NCI-H1092 (cell line): ENCODE measurements around the gene MOGAT3.

ENCODE experiments used
- DNase-seq: peaks from one replicate; lab custom pipeline; 2025; lab: John Stamatoyannopoulos, UW

The MOGAT3 gene

DNA sequence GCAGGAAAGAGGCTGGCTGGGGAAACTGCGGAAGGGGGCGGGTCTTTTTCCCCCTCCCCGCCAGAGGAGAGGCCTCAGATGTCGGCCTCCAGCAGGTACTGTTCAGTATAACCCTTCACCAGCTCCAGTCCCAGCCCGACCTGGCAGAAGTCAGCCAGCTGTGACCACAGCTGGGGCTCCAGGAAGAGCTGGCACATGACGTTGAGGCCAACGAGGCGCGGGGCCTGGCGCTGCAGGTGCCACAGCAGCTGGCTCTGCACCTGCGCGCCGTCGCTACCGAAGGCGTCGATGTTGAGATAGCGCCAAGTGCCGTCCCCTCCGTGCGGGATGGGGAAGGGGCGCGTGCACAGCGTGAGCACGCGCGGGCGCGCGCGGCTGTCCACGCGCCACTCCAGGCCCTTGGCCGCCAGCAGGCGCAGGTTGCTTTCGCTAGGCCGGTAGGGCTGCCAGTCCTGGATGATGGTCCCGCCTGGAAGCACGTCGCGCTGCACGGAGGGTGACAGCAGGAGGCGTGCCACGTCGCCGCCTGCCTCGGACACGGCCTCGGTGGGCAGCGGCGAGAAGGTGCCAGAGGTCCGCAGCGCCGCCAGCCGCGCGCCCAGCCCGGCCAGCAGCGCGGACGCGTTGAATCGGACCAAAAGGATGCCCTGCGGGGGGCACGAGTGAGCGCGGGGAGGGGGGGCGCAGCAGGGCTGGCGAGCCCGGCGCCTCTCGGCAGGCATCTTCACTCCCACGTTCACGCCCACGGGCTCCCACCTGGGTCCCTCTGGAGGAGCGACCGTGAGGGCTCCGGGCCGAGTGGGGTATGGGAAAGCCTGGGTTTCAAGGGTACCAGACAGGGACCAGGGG is 28.6 kb downstream of the MOGAT3 start:
- peak; percentile 53 for DNase-seq

DNA sequence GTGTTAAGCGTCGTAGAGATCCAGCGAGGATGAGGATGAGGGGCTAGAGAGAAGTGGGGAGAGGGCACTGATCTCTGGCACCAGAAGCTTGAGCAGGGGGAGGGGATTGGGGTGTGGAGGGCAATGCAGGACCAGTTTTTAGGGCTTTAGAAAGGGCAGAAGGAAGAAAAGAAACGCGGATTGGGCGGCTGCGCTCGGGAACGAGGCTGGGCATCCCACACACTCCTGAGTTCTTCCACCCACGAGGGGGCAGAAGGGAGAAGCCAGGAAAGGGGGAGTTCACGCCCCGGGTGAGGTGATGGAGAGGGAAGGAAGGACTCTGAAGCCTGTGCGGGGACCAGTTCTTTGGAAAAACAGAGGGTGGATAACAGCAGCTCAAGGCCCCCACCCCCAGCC is 29.4 kb downstream of the MOGAT3 start:
- no peak for DNase-seq

DNA sequence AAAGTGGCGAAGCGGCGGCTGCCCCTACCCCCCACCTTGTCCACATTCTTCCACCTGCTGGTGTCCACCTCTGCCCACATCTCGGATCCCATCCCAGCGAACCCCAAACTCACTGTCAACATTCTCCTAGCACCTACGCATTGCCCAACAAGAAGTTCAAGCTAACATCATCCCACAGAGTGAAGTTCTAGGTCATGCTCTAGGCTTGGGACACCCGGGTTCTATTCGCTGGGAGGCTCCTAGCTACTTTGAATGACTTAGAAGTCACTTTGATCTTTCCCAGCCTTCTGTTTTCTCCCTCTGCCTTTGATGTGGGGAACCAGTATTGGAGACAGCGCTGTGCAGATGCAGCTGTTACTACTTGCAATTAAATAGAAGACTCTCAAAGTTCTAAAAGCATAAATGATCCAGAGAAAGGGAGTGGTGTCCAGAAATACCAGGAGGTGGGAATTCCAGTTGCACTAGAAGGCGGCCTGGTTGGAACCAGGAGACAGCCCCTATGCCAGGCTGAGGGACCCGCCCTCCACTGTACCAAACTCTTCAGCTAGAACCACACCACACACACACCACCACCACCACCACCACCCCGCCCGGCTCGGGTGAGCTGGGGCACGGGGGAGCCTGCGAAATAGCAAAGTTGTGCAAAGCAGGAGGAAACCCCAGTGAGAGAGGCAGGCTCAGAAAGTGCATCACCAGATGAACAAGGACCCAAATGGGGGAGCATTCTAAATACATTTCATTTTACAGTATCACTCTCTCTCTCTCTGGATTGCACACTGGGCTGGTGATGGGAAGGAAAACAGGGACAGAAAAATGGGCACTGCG is 30.0 kb downstream of the MOGAT3 start:
- DNase-seq, result no peak

DNA sequence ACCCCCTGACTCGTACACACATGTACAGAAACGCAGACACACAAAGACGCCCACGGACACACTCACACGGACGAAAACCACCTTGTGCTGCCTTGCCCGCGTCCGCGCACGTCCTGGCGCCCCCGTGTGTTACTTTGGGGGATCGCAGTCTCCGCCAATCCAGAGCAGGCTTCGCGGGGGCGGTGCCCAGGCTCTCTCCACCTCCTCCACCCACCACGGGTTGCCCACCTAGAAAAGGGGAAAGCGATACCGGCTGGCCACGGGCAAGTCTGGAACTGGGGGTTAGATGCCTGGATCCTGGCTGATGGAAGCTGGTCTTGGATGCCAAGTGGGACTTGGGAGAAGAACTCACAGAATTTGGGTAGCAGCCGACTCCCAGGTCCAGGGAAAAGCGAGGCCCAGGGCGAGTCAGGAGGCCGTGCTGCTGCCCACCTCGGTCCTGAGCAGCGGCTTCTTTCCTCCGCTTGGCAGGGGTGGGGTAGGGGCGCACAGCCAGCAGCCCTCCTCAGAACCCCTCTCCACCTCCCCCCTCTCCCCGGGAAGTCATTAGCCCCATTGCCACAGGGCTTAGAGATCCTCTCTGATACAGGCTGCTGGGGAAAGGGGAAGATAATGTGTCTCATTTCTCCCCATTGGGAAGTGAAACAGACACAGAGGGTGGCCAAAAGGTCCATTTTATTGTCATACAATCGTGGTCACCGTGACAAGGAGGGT is 30.8 kb downstream of the MOGAT3 start:
- DNase-seq, result peak; percentile 51

DNA sequence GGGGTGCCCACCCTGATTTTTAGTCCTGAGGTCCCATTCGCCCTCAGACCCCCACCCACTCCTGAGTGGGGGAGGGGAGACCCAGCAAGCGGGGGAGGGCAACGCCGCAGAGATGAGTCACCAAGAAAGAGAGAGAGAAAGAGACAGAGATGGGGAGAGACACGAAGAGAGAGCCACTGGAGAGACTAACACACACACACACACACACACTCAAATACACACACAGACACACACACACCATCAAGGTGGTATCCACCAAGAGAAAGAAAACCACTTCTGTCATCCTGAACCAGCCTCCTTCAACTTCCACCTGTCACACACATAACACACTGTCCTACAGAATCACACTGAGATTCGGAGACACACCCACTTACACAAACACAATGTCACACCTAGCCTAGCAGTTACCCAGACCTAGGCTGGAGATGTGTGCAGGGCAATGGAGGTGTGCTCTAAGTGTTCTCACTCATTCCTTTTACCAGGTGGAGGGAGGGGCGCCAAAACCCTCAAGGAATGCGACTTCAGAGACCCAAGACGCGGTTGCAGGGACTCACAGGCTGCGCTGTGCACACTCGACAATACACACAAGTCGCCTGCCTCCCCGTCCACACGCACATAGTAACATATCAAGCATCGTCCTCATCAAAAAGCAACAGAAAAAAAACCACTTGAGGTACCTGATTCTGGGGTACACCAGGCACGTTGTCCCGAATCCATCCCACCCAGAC is 31.6 kb downstream of the MOGAT3 start:
- no peak for DNase-seq

DNA sequence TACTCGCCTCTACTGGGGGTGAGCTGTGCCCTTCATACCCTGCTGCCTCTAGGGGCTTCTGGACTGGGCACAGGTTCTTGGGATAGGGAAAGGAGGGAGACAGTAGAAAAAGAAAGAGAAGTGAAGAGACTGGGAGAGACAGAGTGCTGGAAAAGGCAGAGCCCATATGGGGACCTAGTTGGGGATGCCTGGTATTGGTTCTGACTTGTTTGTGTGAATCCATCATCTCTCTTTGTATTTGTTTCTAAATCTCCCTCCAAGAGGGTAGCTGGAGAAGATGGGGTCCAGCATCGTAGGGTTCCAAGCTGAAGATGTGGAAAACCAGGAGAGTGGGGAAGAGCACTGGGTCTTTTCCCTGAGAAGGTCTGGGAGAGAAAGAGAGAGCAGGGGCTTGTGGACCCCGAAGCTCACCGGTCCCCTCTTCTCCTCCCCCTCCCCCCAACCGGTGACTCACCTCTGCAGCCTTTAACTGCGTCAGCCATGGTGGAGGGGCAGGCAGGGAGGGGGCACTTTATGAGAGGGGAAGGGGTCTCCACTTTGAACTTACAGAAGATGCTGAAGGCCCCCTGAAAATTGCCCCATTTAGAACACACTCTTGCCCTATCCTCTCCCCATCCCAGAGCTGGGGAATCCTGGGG is 32.3 kb downstream of the MOGAT3 start:
- DNase-seq, result no peak

DNA sequence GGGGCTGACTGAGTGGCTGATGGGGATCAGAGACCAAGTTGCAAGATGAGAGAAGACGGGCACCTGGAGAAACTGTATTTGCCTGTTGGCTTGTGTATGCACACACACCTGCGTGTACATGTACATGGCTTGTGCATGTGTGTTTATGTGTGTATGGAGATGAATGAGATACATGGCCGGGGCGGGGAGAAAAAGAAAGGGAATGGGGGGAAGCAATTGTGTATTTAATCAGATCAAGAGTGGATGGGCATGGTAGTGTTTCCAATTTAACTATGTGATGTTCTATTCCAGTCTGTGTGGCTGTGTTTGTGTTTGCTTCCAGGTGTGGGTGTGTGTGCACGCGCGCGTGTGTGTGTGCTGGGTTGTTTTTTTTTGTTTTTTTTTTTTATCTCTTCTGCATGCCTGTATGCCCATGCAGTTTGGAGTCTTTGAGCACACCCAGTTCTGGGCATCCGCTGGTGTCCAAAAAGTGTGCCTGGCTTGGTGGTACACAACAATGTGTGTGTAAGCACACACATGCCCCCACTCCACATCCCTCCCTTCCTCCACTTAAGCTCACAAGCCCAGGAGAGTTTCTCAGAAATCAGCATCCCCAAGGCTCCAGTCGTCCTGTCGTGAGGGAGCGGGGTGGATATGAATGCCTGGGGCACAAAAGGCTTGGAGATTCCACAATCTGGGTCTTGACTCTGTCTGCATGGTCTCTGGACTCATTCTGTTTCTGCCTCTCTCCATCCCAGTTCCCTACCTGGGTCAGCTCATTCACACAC is 33.0 kb downstream of the MOGAT3 start:
- no peak for DNase-seq

DNA sequence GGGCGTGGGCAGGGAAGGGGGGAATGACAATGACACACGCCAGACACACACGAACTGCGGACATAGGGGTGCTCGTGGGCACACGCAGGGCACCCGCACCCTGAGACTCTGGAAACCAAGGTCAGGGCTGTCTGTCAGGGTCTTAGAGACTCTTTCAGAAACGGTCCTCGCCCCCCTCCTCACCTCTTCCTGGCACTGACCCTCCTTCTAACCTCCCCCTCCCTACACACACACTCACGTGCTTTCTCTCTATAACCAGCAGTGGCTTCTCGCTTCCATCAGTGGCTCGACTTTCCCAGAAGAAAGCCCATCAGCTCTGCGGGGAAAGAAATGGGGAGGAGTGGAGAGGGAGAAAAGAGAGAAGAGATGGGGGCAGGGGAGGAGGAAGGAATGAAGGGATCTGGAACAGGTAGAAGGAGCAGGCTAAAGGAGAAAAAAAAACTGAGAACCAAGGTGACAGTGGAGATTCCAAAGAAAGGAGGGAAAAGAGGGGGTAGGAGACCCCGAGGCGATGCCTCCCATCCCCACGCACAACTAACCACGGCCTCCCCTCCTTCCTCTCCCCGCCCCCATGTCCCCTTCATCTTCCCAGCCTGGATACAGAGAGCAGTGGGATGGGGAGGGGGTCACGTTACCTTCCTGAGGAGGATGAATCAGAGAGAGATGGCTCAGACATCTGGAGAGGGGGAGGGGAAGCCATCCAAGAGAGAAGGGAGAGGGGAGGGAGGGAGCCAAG is 33.8 kb downstream of the MOGAT3 start:
- no peak for DNase-seq

DNA sequence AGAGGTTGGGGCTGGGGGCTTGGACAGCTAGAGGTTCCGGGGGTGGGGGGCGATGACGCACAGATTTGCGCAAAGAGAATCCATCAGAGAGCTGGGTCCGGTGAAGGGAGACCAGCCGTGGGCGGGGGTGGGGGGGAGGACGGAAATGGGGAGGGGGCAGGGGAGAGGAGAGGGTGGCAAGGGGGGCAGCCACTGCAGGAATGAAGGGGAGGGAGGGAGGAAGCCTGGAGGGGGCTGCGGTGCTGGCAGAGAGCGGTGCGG is 34.3 kb downstream of the MOGAT3 start:
- DNase-seq, result no peak

DNA sequence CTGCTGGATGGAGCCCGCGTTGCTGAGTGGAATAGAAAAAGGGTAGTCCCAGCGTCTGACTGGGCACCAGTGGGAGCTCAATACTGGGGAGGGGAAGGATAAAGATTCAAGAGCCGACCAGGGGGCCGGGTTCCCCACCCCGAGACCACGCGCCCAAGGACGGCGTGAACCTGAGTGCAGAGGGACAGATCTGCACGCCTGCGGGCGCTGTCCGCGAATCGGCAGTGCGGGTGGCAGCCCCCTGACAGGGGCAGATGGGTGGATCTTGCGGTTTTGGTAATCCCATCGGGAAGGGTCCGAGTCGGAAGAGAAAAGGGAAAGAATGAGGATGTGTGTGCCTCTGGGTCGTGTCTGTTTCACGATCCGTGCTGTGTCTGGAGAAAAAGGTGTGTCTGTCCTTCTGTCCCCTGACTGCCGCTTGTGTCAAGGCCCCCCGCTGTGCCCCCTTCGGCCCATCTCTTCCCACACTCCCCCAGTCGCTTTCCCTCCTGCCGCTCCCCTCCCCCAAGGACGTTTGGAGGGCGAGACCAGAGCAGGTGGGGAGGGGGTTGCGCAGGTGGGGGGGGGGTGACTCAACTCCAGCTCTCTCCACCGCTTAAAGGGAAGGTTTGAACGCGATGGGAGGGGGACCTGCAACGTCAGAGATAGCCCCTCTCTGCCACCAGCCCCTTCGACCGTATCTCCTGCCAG is 34.7 kb downstream of the MOGAT3 start:
- DNase-seq, result no peak

DNA sequence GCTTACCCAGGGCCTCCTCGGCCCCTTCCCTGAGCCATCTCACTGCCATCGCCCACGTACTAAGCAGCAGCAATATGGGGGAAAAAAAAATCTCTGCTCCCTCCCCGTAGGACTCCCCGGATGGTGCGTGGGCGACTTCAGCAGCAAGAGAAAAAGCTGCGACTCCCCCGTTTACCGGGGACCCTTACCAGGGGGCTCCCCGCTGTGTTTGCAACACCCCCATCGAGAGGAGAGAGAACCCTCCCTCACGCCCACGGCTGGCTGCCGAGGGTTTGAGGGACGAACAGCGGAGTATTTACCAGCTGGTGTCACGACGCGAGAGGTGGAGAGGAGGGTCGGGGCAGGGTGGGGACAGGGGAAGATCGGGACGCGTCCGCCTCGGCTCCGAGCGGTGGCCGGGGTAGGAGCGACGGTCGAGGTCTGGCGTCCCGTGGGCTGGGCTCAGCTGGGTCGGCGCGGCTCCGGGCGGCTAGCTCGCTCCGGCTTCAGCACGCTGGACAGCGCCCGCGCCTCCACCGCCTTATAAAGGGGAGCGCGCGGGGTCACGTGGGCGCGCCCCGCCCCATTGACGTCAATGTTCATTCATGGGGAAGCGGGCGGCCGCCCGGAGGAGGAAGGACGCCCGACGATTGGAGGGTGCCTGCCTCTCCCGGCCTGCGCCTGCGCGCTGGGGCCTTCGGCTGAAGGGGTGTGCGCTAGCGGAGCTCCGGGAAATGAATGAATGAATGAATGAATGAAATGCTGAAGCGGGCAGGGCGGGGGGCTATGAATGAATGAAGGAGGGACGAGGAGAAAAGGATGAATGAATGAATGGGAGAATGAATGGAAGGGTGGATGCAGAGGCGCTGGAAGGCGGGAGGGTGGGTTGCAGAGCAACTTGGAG is 35.5 kb downstream of the MOGAT3 start, which contains the start of gene VGF:
Gene VGF (minus strand): TSS at position 495 of the 883 bp plus-strand sequence. CDS start 726 bp downstream, outside the sequence.
- DNase-seq, result peak; percentile 94

DNA sequence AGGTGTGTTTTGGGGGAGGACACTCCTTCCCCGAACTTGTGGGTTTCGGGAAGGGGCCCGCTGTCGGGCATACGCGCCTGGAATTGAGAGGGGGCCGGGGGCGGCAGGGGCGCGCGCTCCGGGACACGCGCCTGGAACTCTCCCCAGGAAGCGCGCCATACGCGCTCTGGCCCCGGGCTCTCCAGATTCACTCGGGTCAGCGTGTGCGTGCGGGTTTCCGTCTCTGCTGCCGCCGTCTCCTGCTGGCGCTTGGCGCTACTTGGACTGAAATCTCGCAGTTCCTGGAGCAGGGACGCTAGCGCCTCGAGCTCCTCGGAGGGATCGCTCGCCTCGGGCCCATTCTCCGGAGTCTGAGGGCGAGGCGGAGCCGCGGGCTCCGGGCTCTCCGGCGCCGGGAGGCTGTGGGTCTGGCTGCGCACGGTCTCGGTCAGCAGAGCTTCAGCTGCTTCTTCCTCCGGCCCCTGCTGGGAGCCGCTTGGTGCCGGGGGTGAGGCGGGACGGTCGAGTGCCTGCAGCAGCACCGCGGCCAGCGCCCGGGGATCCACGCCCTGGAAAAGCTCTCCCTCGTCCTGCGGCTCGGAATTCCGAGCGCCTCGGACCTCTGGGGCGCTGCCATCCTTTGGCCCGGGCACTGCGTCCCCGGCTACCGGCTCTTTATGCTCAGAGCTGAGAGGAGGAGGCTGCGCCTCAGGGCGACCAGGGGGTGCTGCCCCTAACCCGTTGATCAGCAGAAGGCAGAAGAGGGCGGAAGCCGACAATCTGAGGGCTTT is 36.6 kb downstream of the MOGAT3 start:
- DNase-seq, result no peak

DNA sequence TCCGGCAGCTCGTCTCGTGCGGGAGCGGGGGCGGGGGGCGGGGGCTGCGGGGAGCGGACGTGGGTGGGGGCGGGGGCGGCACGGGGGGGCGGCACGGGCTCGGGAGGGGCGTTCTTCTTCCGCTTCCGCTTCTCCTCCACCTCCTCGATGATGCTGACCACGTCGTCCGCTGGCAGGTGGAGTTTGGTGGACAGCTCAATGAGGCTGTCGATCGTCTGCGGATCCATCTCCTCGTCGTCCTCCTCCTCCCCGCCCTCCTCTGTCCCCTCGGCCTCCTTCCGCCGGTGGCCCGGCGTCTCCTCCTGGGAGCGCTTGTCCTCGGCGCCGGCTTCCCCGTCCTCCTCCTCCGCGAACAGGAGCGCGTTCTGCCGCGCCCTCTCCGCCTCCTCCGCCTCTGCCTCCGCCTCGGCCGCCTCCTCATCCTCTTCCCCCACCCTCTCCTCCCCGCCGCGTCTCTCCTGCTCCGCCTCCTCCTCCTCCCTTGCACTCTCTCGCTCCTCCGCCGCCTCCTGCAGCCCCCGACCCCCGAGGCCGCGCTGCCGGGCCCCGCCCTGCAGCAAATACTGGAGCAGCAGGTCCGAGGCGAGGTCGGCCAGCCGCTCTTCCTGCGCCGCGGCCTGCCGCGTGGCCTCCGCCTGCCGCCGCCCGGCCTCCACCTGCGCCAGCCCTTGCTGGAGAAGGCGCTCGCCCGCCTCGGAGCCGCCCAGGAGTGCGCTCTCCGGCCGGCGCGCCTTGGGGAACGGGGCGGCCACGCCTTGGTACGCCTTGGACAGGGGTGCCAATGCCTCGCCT is 37.4 kb downstream of the MOGAT3 start:
- DNase-seq, result peak; percentile 60

DNA sequence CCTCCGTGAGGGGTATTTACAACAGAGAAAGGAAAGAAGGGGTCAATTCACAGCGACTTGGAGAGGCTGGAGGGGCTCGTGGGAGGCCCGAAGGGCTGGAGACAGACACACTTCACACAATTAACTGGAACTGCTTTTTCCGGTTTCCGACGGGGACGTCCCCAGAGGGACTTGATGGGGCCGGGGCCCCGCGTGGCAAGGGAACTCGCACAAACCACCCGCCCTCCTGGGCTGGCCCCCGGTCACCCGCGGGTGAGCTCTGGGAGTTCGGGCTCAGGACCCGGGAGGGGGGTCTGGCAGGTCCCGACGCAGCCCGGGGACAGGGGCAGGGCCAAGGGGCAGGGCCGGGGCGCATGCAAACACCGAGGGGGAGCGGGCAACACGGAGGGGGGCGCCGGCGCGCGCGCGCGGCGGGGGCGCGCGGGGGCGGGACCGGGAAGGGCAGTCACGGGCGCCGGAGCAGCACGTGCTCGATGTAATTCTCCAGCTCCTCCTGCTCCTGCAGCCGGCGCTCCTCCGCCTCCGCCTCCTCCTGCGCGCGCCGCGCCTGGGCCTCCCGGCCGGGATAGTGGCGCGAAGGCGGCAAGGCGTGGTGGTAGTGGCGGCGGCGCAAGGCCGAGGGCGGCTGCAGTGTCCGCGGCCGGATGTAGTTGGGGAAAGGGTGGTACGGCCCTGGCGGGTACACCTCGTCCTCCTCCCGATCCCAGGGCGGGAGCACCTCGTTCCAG is 38.1 kb downstream of the MOGAT3 start:
- peak; percentile 61 for DNase-seq

DNA sequence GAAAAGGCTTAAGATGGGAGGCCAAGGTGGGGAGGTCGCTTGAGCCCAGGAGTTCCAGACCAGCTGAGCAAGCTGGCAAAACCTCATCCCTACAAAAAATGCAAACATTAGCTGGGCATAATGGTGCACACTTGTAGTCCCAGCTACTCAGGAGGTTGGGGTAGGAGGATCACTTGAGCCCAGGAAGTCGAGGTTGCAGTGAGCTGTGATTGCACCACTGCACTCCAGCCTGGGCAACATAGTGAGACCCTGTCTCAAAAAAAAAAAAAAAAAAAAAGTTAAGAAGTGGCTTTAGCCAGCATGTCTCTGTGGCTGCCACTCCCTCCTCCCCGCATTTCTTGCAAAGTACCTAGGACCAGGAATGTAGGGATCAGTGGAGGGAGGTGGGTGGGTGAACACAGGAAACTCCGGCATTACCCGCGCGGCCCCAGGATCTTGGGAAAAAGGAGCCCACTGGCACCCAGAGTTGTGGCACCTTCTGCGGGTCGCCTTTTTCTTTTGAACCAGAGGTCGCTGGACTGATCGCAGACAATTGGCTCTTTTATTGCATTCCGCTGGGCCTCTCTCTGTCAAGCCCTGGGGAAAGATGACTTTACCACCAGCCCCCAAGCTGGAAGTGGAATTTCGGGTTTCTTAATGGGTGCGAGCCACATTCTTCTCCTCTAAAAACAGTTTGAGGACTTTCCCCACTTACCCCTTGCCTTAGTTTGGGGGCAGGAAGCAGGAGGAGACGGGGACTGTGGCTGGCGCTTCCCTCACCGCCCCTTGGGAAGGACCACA is 39.0 kb downstream of the MOGAT3 start:
- DNase-seq, result no peak
